Activated T-helper 17 cell treated with anti-CD3 and anti-CD28 coated beads, Interleukin-2, amount 50 U/mL, for 72 hours (primary cell): ENCODE measurements around the gene CCDC192. TPM values are rescaled to one million over a fixed set of nuclear protein-coding genes. Genes with fewer than 3 reads are reported as not detected.

ENCODE experiments used
- ATAC-seq: fragments of 150-1000 bp; cut with Tn5 transposase; replicated peaks from 2 replicates; pipeline ENCODE4 v1.10.0; 2021; ENCODE audit warnings: mild to moderate bottlenecking, moderate library complexity
- H3K27ac Mint-ChIP-seq: one replicate; pipeline ENCODE4 v1.8.0; 2022; ENCODE audit warnings: mixed read lengths
- H3K27me3 Mint-ChIP-seq: one replicate; pipeline ENCODE4 v1.8.0; 2022; ENCODE audit warnings: mixed read lengths
- H3K36me3 Mint-ChIP-seq: one replicate; pipeline ENCODE4 v1.8.0; 2022; ENCODE audit warnings: low read depth, mild to moderate bottlenecking, mixed read lengths
- H3K4me1 Mint-ChIP-seq: one replicate; pipeline ENCODE4 v1.8.0; 2022; ENCODE audit warnings: mixed read lengths
- H3K4me3 Mint-ChIP-seq: one replicate; pipeline ENCODE4 v1.8.0; 2022; ENCODE audit warnings: mild to moderate bottlenecking, mixed read lengths
- H3K9me3 Mint-ChIP-seq: one replicate; pipeline ENCODE4 v1.8.0; 2022; ENCODE audit warnings: mixed read lengths
- total RNA-seq, 2 donors: library from RNA; stranded (reverse); gene quantifications; one replicate each; pipeline ENCODE4 v1.2.3, GENCODE V29; 2022

The CCDC192 gene
- total RNA-seq, 2 donors from 2014 or later = not detected

DNA sequence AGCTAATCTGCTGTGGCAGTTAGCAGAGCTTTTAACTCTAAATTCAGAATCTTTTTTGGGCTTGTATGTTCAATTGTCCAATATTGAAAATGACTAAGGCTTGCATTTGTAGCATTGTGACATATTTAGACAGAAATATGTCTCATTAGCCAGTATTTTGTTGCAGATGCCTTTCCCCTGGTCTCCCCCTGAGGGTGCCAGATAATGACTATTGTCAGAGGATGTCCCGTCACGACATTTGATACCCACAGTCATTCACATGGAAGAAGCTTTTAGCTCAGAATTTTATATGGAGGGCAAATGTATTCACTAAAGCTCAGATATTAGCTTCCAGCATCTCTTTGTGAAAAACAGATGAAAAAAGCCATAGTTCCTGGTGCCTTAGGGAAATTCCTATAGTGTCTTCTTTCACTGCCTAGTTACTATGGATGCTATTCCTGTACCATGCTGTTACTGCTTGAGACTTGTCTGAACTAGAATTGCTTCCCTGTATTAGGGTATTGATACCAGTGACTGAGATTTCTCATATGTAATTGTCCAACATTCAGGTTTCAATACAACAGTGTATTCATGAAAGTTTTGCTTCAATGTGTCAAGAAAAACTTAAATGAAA lies 96.2 kb downstream of the CCDC192 start:
- no peak for ATAC-seq
- Mint-ChIP-seq H3K27ac (no peak overlapping the region), H3K36me3 (no peaks in the 10 kb centered on the region), H3K4me3 (no peak overlapping the region), H3K9me3 (no peaks in the 10 kb centered on the region), H3K4me1 (no peaks in the 10 kb centered on the region), H3K27me3 (no peaks in the 10 kb centered on the region)

DNA sequence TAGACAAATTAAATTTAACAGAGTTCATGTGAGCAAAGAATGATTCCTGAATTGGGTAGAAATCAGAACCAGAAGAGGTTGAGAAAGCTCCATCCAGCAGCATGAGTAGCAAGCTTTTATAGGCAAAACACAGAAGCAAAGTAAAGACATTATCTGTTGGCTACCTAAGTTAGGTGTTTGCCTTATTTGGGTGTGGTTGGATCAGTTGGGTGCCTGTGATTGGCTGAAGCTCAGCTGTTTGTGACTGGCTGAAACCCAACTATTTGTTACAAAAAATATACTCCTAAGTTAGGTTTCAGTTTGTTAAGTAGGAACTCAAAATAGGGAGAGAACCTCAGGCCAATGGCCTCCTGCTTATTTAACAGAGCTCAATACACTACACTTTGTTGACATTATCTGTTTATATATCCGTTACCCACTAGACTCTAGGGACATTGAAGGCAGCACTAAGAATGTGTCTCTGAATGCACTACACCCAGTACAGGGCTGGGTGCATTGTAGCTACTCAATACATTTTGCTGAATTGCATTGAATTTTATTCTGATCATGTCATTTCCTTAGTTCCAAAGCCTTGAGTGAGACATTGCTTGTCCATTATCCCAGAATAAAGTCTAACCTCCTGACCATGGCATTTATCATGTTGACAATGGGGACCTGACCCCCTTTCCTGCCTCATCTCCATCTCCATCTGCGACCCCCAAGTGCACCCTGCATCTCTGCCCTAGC lies 98.7 kb downstream of the CCDC192 start:
- no peak overlapping the region for H3K27ac Mint-ChIP-seq
- no peaks in the 10 kb centered on the region for H3K9me3 Mint-ChIP-seq
- H3K36me3 Mint-ChIP-seq = no peaks in the 10 kb centered on the region

DNA sequence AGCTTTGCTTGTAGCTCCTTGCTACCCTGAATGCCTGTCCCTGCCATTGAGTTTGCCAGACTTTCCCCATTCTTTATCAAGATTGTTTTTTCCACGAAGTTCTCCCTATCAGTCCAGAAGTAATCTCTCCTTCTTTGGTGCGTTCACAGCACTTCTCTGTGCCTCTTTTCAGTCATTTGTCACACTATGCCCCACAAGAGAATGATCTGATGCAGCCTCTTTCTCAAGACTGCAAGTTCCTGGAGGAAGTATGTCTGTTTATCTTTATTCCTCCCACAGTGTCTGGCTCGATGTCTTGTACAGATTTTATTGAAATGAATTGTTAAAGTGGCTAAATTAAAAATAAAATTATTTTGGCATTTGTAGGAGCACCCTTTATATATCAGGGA lies 99.3 kb downstream of the CCDC192 start:
- no peak overlapping the region for H3K4me3 Mint-ChIP-seq
- ATAC-seq = no peak
- H3K4me1 Mint-ChIP-seq = no peaks in the 10 kb centered on the region
- no peaks in the 10 kb centered on the region for H3K9me3 Mint-ChIP-seq
- no peak overlapping the region for H3K27ac Mint-ChIP-seq
- H3K36me3 Mint-ChIP-seq = no peaks in the 10 kb centered on the region
- peaks cover 3% of the 10 kb centered on the region for H3K27me3 Mint-ChIP-seq

More for the DNA sequence above, 98.7 kb downstream of the CCDC192 start:
- Mint-ChIP-seq H3K4me3 (no peak overlapping the region), H3K27me3 (peaks cover 3% of the 10 kb centered on the region), H3K4me1 (no peaks in the 10 kb centered on the region)
- no peak for ATAC-seq

DNA sequence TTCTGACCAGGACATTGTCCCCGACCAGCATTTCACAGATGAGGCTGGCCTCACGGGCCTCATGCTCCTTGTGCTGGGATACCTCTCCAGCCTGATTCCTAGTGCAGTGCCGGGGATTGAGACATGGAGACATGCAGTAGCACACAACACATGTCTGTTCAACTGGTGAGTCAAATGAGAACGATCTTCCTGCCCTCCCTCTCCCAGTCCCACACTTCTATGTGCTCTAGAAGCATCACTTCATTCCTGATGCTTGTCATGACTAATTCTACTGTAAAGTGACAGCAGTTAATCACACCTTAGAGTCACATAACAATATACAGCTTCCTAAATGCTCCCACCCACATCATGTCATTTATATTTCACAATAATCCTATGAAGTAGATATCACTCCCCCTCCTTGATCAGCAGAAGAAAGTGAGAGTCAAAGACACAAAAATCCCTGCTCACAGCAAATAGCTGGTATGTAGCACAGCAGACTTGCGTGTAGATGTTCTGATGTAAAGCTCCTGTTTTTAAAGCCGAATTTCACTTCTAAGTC lies 101.8 kb downstream of the CCDC192 start:
- peaks cover 11% of the 10 kb centered on the region for H3K27me3 Mint-ChIP-seq
- no peaks in the 10 kb centered on the region for H3K36me3 Mint-ChIP-seq
- H3K4me3 Mint-ChIP-seq = no peak overlapping the region
- no peak for ATAC-seq
- H3K4me1 Mint-ChIP-seq = no peaks in the 10 kb centered on the region
- no peak overlapping the region for H3K27ac Mint-ChIP-seq
- H3K9me3 Mint-ChIP-seq = no peaks in the 10 kb centered on the region

DNA sequence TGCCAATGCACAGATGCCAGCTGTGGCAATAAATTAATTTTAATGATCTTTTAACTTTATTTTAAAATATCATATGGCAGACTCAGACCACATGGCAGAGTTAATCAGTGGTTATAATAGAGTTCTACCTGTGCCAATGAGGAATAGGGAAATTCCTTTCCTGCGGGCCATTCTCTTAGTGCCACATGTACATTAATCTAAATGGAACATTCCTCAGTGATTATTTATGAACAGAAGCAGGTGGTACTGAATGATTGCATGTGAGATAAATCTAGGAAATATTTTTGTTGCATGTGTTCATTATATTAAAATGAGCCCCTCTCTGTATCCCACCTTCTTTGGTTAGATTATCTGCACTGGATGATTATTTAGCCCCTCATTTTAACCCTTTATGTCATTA lies 102.3 kb downstream of the CCDC192 start:
- Mint-ChIP-seq H3K27ac (no peak overlapping the region), H3K9me3 (no peaks in the 10 kb centered on the region), H3K4me1 (no peaks in the 10 kb centered on the region)

DNA sequence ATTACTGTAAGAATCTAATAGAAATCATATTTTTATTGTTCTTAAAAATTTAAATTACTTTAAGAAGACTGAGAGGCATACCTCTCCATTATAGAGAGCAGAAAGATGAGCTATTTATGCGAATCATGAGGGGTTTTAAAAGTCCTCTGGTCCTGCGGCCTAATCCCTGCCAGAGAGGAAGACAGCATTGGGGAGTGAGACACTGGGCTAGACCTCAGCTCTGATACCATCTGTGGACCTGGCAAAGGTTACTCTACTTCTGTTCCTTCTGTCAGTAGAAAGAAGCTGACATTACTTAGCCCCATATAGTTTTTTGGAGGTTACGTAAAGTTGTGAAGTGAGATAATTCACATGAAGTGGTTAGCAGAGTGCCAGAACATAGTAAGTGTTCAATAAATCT lies 103.6 kb downstream of the CCDC192 start:
- H3K4me3 Mint-ChIP-seq = no peak overlapping the region
- no peak for ATAC-seq
- H3K9me3 Mint-ChIP-seq = no peaks in the 10 kb centered on the region
- peaks cover 11% of the 10 kb centered on the region for H3K27me3 Mint-ChIP-seq
- no peak overlapping the region for H3K27ac Mint-ChIP-seq
- H3K36me3 Mint-ChIP-seq = no peaks in the 10 kb centered on the region
- no peaks in the 10 kb centered on the region for H3K4me1 Mint-ChIP-seq

More for the DNA sequence above, 102.3 kb downstream of the CCDC192 start:
- Mint-ChIP-seq H3K27me3 (peaks cover 11% of the 10 kb centered on the region), H3K4me3 (no peak overlapping the region), H3K36me3 (no peaks in the 10 kb centered on the region)
- ATAC-seq = no peak

DNA sequence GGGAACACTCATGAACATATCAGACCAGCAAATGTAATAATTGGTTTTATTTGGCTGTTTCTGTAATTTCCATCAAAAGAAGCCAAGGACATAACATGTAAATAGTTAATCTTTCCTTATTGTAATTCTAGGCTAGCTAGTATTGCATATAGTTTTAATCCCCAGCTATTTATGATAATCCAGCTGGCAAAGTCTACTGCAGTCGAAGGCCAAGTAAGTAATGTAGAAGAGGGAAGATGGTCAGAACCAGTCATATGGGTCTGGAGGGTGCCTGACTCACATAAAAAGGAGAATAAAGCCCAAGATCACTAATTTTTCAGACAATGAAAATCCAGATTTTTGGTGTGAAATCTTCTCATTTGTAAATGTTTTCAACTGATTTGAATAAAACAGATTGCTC lies 106.3 kb downstream of the CCDC192 start:
- Mint-ChIP-seq H3K4me1 (no peaks in the 10 kb centered on the region), H3K27me3 (peaks cover 19% of the 10 kb centered on the region), H3K27ac (no peak overlapping the region), H3K9me3 (no peaks in the 10 kb centered on the region), H3K36me3 (no peaks in the 10 kb centered on the region), H3K4me3 (no peak overlapping the region)
- no peak for ATAC-seq

DNA sequence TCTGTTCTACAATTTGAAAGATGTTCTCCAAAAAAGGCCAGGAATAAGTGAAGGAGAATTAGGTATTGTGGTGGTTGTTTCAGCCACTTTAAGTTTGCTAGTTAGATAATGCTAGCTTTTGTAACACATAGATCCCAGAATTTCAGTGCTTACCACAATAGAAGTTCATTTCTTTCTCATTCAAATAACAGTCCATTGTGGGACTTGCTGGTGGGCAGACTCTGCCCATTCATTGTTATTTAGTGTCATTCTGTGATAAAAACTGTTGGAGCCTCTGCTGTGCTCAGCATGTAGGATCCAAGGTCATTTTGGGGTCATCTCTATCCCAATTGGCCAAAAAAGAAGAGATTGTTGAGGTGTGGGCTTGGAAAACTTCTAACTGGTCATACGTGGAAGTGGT lies 106.8 kb downstream of the CCDC192 start:
- no peak overlapping the region for H3K4me3 Mint-ChIP-seq
- H3K4me1 Mint-ChIP-seq = no peaks in the 10 kb centered on the region
- no peak for ATAC-seq
- no peak overlapping the region for H3K27ac Mint-ChIP-seq
- H3K27me3 Mint-ChIP-seq = peaks cover 19% of the 10 kb centered on the region
- H3K36me3 Mint-ChIP-seq = no peaks in the 10 kb centered on the region
- H3K9me3 Mint-ChIP-seq = no peaks in the 10 kb centered on the region

DNA sequence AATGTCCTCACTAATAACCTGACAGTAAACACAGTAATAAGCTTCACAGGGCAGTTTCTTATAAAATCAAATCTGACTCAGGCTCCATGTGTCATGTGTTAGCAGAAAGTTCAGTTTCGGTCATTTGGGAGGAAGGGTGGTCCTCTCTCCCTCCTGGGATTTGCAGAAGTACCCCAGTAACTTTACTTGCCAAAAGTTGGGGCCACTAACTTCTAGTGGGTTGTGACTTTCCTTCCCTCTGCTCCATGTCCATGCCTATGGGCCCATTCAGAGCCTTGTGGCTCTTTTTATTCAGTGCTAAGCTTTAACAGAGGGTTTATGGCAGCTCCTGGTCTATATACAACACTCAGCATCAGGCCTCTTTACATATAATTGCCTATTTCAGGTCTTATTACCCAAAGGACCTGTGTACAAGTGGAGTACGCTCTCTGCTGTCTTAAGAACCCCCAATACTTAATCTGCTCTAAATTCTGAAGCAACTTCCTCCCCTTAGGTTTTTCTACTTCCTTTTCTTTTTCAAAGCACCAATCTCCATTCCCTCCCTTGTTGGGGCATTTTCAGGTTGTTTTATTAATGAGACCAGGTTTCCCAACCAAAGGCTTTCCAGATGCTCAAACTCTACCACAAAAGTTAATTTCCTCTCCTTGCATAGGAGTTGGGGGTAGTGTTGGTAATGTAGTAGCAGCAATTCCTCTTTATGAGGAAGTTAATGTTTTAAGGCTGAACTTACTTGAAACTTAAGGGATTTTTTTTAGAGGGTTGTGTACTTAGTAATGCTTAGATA lies 107.7 kb downstream of the CCDC192 start:
- no peak for ATAC-seq
- no peaks in the 10 kb centered on the region for H3K4me1 Mint-ChIP-seq
- no peaks in the 10 kb centered on the region for H3K36me3 Mint-ChIP-seq
- no peaks in the 10 kb centered on the region for H3K9me3 Mint-ChIP-seq
- H3K27ac Mint-ChIP-seq = no peak overlapping the region
- H3K4me3 Mint-ChIP-seq = no peak overlapping the region
- peaks cover 21% of the 10 kb centered on the region for H3K27me3 Mint-ChIP-seq

DNA sequence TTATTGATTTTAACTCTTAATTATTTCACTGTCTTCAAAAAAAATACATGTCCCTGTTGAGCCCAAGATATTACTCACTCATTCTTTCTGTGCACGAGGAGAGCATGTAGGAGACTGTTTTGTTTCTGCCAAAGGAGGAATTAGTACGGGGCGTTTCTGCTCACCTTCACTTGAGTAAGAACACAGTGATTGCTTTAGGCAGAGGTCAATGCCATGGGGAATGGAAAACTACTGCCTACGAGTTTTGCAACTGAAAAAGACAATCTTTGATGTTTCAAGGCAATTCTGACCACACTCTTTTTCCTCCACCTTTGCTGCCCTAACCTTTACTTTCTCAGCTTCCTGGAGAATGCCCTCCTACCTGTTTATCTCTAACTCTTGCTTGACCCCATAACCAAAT lies 109.4 kb downstream of the CCDC192 start:
- H3K27ac Mint-ChIP-seq = no peak overlapping the region
- H3K9me3 Mint-ChIP-seq = no peaks in the 10 kb centered on the region
- no peaks in the 10 kb centered on the region for H3K4me1 Mint-ChIP-seq
- H3K36me3 Mint-ChIP-seq = no peaks in the 10 kb centered on the region
- no peak overlapping the region for H3K4me3 Mint-ChIP-seq
- H3K27me3 Mint-ChIP-seq = peaks cover 21% of the 10 kb centered on the region
- peak; percentile 31 for ATAC-seq

DNA sequence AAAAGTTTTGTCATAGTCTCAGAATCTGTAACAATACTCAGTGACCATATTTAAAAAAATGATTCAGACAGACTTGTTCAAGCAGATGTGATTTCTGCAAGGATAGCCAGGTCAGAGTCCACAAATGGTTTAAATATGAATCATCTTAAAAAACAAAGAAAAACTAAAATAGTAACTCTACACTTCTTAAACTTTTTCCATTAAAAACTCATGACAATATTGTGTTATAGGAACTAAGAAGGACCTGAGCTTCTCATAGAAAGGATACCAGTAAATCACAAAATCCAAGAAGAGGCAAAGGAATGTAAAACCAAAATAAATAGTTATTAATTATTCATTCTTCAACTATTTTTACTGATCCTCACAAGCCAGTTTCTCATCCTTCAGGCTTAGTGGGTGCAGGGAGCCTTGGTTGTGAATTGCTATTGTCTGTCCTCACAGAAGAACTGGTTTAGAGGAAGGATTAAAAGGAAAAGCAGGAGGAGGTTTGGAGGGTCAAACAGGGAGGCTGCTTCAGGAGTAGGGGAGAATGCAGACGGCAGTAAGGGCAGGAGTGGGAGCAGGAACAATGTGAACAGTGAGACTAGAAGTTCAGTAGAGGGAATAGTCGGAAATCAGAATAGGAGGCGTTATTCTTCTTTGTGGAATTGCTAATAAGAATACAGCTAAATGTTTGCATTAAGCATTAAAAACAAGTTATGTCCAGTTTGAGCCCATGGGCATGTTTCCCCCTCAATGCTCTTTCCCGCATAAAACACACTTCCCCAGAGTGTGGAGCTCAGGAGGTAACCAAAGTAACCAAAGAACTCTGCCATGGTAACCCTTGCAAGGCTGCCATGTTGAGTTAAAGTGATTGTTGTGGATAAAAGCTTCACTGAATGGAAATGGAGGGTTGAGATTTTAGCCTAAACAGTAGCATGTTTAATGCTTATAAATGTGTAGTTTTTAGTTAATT lies 110.7 kb downstream of the CCDC192 start:
- H3K4me1 Mint-ChIP-seq = no peaks in the 10 kb centered on the region

DNA sequence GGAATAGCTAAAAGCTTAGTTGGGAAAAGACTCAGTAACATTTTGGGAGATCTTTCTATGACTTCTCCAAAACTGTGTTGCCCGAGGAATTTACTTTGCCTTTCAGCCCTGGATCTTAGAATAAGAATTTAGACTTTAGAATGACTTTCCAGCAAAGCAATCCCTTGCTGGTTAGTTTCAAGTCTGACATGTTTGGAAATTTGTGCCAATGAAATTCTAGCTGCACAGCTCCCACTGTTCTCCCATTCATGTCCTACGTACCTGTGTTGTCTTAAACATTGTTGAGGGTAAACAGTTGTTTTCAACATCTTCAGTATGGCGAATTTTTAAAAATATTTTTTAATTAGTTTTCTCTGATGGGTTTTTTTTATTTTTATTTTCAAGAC lies 111.4 kb downstream of the CCDC192 start:
- ATAC-seq = no peak
- Mint-ChIP-seq H3K4me3 (no peak overlapping the region), H3K27me3 (peaks cover 17% of the 10 kb centered on the region), H3K27ac (no peak overlapping the region), H3K36me3 (no peaks in the 10 kb centered on the region), H3K4me1 (no peaks in the 10 kb centered on the region), H3K9me3 (peaks cover 3% of the 10 kb centered on the region)

More for the DNA sequence above, 110.7 kb downstream of the CCDC192 start:
- H3K9me3 Mint-ChIP-seq = peaks cover 3% of the 10 kb centered on the region
- no peak overlapping the region for H3K27ac Mint-ChIP-seq
- no peak overlapping the region for H3K4me3 Mint-ChIP-seq
- H3K36me3 Mint-ChIP-seq = no peaks in the 10 kb centered on the region
- H3K27me3 Mint-ChIP-seq = peaks cover 17% of the 10 kb centered on the region
- ATAC-seq = peak; percentile 46

DNA sequence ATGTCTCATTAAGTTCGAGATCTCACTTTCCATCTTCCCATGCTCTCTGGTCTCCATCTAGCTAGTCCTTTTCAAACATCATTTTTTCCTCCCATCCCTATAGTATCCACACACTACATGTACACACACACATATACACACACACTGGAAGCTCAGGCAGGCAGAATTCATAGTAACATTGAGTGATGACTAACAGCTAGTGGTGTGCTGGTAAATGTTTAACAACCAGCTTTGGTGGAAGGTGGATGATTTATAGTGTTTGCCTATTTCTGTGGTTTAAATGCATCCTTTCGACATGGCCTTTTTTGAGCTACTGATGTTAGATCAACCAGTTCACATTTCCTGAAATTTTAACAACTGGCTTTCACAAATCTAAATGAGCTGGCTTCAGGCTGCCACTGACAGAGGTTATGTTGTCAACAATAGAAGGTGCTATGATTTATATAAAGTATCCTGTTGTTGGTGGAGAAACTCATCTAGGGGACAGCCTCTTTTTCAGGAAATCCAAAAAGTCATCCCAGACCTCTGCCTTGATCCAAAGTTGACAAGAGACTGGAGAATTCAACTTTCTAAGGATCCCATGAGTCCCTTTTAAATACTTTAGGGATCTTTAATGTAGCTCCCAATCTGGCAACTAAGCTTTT lies 117.8 kb downstream of the CCDC192 start:
- Mint-ChIP-seq H3K4me1 (no peaks in the 10 kb centered on the region), H3K4me3 (no peak overlapping the region), H3K9me3 (peaks cover 3% of the 10 kb centered on the region), H3K27me3 (peaks cover 8% of the 10 kb centered on the region), H3K36me3 (no peaks in the 10 kb centered on the region), H3K27ac (no peak overlapping the region)
- ATAC-seq = peak; percentile 84
